HG03342 (cell line): ENCODE data around the gene ACVRL1.

Experiments
- ATAC-seq: cut with Tn5 transposase; IDR thresholded peaks from one replicate; pipeline ENCODE4 v1.9.1; 2021; ENCODE audit warnings: mild to moderate bottlenecking, moderate library complexity; ENCODE audit not compliant: unreplicated experiment

Gene ACVRL1

GRCh38 chr12:51938726-51939125 is 31.4 kb downstream of the ACVRL1 start:
- no peak for ATAC-seq

GRCh38 chr12:51941011-51941581 is 33.8 kb downstream of the ACVRL1 start:
- ATAC-seq: no peak

- no peak for ATAC-seq
These were observed 34.3 kb downstream of the ACVRL1 start for GRCh38 chr12:51941604-51942003.

GRCh38 chr12:51942056-51942455 is 34.8 kb downstream of the ACVRL1 start:
- no peak for ATAC-seq

GRCh38 chr12:51942501-51943000 is 35.2 kb downstream of the ACVRL1 start:
- ATAC-seq: no peak

- ATAC-seq: no peak
These were observed 36.0 kb downstream of the ACVRL1 start for GRCh38 chr12:51943346-51943745.

- ATAC-seq: no peak
These were observed 37.4 kb downstream of the ACVRL1 start for GRCh38 chr12:51944608-51945233.

- ATAC-seq: no peak
These were observed 40.1 kb downstream of the ACVRL1 start for GRCh38 chr12:51947246-51947996.

- ATAC-seq: no peak
These were observed 40.8 kb downstream of the ACVRL1 start for GRCh38 chr12:51948066-51948465.

GRCh38 chr12:51949342-51950030 is 42.2 kb downstream of the ACVRL1 start:
- ATAC-seq: no peak

GRCh38 chr12:51950682-51951198 is 43.4 kb downstream of the ACVRL1 start:
- ATAC-seq: no peak

GRCh38 chr12:51951199-51951842 is 44.0 kb downstream of the ACVRL1 start, which contains the start of gene ACVR1B:
Gene ACVR1B (plus strand): TSS chr12:51951699. CDS start chr12:51951744, 45 bp downstream.
- ATAC-seq: peak; percentile 87

- ATAC-seq: no peak
These were observed 44.8 kb downstream of the ACVRL1 start for GRCh38 chr12:51951843-51952722.

GRCh38 chr12:51953089-51953488 is 45.8 kb downstream of the ACVRL1 start:
- ATAC-seq: no peak

GRCh38 chr12:51953864-51954263 is 46.6 kb downstream of the ACVRL1 start:
- ATAC-seq: no peak

GRCh38 chr12:51954561-51955361 is 47.5 kb downstream of the ACVRL1 start:
- no peak for ATAC-seq

- ATAC-seq: no peak
These were observed 48.4 kb downstream of the ACVRL1 start for GRCh38 chr12:51955702-51956101.

- no peak for ATAC-seq
These were observed 51.2 kb downstream of the ACVRL1 start for GRCh38 chr12:51958542-51958941.

- no peak for ATAC-seq
These were observed 51.9 kb downstream of the ACVRL1 start for GRCh38 chr12:51959211-51959610.
